Vagina (tissue), 2 donors: Measurements from ENCODE around the gene PDE10A.

Source experiments
- POLR2AphosphoS5 ChIP-seq, 2 donors: sonication (generic); formaldehyde crosslinking; IDR thresholded peaks; one replicate each; pipeline ENCODE4 v1.9.0; 2017; ENCODE audit warnings: antibody characterized with exemption in 2 of 2, mild to moderate bottlenecking in 2 of 2, low read depth in 1 of 2; ENCODE audit not compliant: insufficient read depth in 1 of 2
- TF ChIP-seq, protein P1 (sequence below), 3 experiments: fragments of 450-650 bp in 2 of 3; fragments of 200-600 bp in 1 of 3; sonication (generic) in 1 of 3; IDR thresholded peaks; one replicate each; pipeline ENCODE4 v1.5.1; 2017 to 2019; ENCODE audit warnings: antibody characterized with exemption in 3 of 3, mild to moderate bottlenecking in 2 of 3, moderate library complexity in 2 of 3

DNA sequence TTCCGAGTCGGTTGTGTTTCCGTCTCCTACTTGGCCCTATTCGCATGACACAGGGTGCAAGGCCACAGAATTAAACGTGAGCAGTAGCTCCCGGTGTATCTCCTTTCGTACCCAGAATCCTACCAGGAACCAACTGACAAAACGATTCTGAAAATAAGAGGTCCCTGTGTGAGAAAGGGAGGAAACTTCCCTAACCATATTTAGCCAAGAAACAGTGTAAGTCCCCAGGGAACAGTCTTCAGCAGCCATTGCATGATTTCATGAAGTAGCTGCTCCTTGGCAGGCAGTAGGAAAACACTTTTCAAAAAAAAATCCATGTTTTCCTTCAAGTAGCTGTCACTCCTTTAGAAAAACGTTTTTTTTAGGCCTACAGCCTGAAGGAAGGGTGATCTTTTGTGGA, 46.9 kb downstream of the PDE10A start:
- TF ChIP-seq, protein P1, sequence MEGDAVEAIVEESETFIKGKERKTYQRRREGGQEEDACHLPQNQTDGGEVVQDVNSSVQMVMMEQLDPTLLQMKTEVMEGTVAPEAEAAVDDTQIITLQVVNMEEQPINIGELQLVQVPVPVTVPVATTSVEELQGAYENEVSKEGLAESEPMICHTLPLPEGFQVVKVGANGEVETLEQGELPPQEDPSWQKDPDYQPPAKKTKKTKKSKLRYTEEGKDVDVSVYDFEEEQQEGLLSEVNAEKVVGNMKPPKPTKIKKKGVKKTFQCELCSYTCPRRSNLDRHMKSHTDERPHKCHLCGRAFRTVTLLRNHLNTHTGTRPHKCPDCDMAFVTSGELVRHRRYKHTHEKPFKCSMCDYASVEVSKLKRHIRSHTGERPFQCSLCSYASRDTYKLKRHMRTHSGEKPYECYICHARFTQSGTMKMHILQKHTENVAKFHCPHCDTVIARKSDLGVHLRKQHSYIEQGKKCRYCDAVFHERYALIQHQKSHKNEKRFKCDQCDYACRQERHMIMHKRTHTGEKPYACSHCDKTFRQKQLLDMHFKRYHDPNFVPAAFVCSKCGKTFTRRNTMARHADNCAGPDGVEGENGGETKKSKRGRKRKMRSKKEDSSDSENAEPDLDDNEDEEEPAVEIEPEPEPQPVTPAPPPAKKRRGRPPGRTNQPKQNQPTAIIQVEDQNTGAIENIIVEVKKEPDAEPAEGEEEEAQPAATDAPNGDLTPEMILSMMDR (IDR thresholded peaks at IDR 0.05): no peak
- no peak for TF ChIP-seq POLR2AphosphoS5 (IDR thresholded peaks at IDR 0.05; ENCODE audit: insufficient read depth in 1 of 2, low read depth in 1 of 2)
